Heart left ventricle (tissue), 16 donors: ENCODE measurements around the gene ST7. TPM values are rescaled to one million over a fixed set of nuclear protein-coding genes. Genes with fewer than 3 reads are reported as not detected.
"Not testable (repeated sequence)": the region's sequence is repeated elsewhere in the genome, so short reads cannot be mapped to it uniquely, and the experiment has no call there.

ENCODE experiments used
- ATAC-seq, 4 donors: fragments of 200-7000 bp; cut with Tn5 transposase; one replicate each; pipeline ENCODE4 v1.9.1; 2020 to 2022; ENCODE audit warnings: moderate library complexity in 4 of 4, mild to moderate bottlenecking in 3 of 4, moderate number of reproducible peaks in 1 of 4
- DNase-seq, 5 donors: peaks; one replicate each; pipeline ENCODE4 v3.0.0-alpha.2; 2020
- H3K27ac ChIP-seq, 12 donors: fragments of 200-600 bp; sonication (generic) in 4 of 12; one replicate each; pipeline versions ENCODE4 v1.5.0 to v1.8.0; 2016 to 2022; ENCODE audit warnings: mild to moderate bottlenecking in 2 of 12
- H3K27me3 ChIP-seq, 9 donors: fragments of 200-600 bp; sonication (generic) in 2 of 9; one replicate each; pipeline versions ENCODE4 v1.5.1 to v1.8.0; 2016 to 2022; ENCODE audit warnings: mild to moderate bottlenecking in 3 of 9
- H3K36me3 ChIP-seq, 9 donors: fragments of 200-600 bp; sonication (generic) in 2 of 9; one replicate each; pipeline versions ENCODE4 v1.5.0 to v1.8.0; 2018 to 2022; ENCODE audit warnings: mild to moderate bottlenecking in 2 of 9
- H3K4me1 ChIP-seq, 12 donors: fragments of 200-600 bp; sonication (generic) in 4 of 12; one replicate each; pipeline versions ENCODE4 v1.5.0 to v1.8.0; 2016 to 2022; ENCODE audit warnings: mild to moderate bottlenecking in 3 of 12
- H3K4me3 ChIP-seq, 12 donors: fragments of 200-600 bp; sonication (generic) in 4 of 12; one replicate each; pipeline versions ENCODE4 v1.5.0 to v1.8.0; 2017 to 2022; ENCODE audit warnings: mild to moderate bottlenecking in 9 of 12, moderate library complexity in 4 of 12
- H3K9me3 ChIP-seq, 12 donors: fragments of 200-600 bp; sonication (generic) in 4 of 12; one replicate each; pipeline versions ENCODE4 v1.5.0 to v1.8.0; 2016 to 2022; ENCODE audit warnings: mild to moderate bottlenecking in 1 of 12
- POLR2A ChIP-seq, 2 donors: fragments of 450-650 bp; IDR thresholded peaks; one replicate each; pipeline ENCODE4 v1.6.1; 2017; ENCODE audit warnings: antibody characterized with exemption in 2 of 2, mild to moderate bottlenecking in 2 of 2, moderate library complexity in 2 of 2
- WGBS, 4 donors: extraction: QIAGEN DNeasy Blood & Tissue Kit in 2 of 4; methylation state at CpG; one replicate each; pipeline versions ENCODE4 v1.1.5 to v1.1.7; 2013 to 2018; 5-methylcytosine and 5-hydroxymethylcytosine counted together
- intact Hi-C, 10 donors: fragments of 100-400 bp; cut with DNase I; formaldehyde crosslinking; loops; one replicate each; pipeline versions ENCODE4 v1.11.1 to v1.14.2; 2022
- polyA plus RNA-seq, 2 donors: library from polyadenylated mRNA; stranded (reverse); fragments of 200-250 nt; gene quantifications; one replicate each; pipeline ENCODE4 v1.2.3, GENCODE V29; 2013
- total RNA-seq, 9 donors: library from RNA; depleted of rRNA in 2 of 9; stranded (reverse); fragments of >200 nt in 2 of 9; fragmentation: NEBNext Ultra II Directional in 3 of 9; extraction: Animal tissue kit (Norgen Biotek cat#: 25700) in 3 of 9; gene quantifications; one replicate each; pipeline versions ENCODE4 v1.1.0 to v1.2.4, GENCODE V29; 2016 to 2023
- TF ChIP-seq, protein P1 (sequence below), 12 donors: fragments of 200-600 bp; sonication (generic) in 4 of 12; IDR thresholded peaks; one replicate each; pipeline versions ENCODE4 v1.5.0 to v1.8.0; 2018 to 2022; ENCODE audit warnings: antibody characterized with exemption in 12 of 12, mild to moderate bottlenecking in 5 of 12
- donor health status: ischemic (EF 13 %, LVEDD 7.1; RV severe dilation, severe dysfunction).
- donor health status: healthy with polysubstance abuse.
- donor health status: DM: no; HTN: yes; CAD: no.
- donor health status: DM: no; HTN: no; CAD: no.
- donor health status: ischemic (EF 25% LVEDD 6.9; RV normal size, moderate dysfunction).
- donor health status: ischemic (EF 25% LVEDD 5.7; RV mildly dilated, moderate dysfunction).
- donor health status: healthy.
- donor health status: DM: yes; HTN: yes; CAD: no.
- donor health status: ischemic (EF 35%, LVEDD 5.7; RV mildly dilated, moderate dysfunction).
- donor health status: nonischemic (EF 11% LVEDD 7.7; RV severe dilation, severe dysfunction).
- donor health status: DM: yes; HTN: yes; CAD: no.
- donor health status: PGD.
- donor health status: ischemic (EF 29% LVEDD 5.4; RV normal size, mild dysfunction).
- donor health status: nonischemic (EF 23%, LVEDD 6.1; RV moderate dilation, normal function).

Gene ST7
- total and polyA plus RNA-seq, 11 donors: 16.0 to 41.3 (median 25.5) TPM

- TF ChIP-seq, protein P1, sequence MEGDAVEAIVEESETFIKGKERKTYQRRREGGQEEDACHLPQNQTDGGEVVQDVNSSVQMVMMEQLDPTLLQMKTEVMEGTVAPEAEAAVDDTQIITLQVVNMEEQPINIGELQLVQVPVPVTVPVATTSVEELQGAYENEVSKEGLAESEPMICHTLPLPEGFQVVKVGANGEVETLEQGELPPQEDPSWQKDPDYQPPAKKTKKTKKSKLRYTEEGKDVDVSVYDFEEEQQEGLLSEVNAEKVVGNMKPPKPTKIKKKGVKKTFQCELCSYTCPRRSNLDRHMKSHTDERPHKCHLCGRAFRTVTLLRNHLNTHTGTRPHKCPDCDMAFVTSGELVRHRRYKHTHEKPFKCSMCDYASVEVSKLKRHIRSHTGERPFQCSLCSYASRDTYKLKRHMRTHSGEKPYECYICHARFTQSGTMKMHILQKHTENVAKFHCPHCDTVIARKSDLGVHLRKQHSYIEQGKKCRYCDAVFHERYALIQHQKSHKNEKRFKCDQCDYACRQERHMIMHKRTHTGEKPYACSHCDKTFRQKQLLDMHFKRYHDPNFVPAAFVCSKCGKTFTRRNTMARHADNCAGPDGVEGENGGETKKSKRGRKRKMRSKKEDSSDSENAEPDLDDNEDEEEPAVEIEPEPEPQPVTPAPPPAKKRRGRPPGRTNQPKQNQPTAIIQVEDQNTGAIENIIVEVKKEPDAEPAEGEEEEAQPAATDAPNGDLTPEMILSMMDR (IDR thresholded peaks at IDR 0.05): no peak
- no peak for TF ChIP-seq POLR2A (IDR thresholded peaks at IDR 0.05)
- DNase-seq (no peak), ATAC-seq (no peak)
- Histone ChIP-seq H3K27me3 (peaks cover 0 to 6% (median 0%) of the 10 kb centered on the region in 9 donors), H3K9me3 (peaks cover 0 to 16% (median under 1%) of the 10 kb centered on the region in 12 donors), H3K4me1 (no peaks in the 10 kb centered on the region), H3K27ac (no peak overlapping the region), H3K36me3 (no peaks in the 10 kb centered on the region), H3K4me3 (no peak overlapping the region)
- intact Hi-C loops: loop anchor here in 1 of 10 donors (10.0 kb wide), 1 partner anchor 64 kb away; no protein-coding TSS in a partner anchor
- 85 to 94% (median 90%) methylated on average over 4 of the region's 4 CpGs for WGBS, 4 donors
Measured at GRCh38 chr7:117241088-117241487, 287.8 kb downstream of the ST7 start.

DNA sequence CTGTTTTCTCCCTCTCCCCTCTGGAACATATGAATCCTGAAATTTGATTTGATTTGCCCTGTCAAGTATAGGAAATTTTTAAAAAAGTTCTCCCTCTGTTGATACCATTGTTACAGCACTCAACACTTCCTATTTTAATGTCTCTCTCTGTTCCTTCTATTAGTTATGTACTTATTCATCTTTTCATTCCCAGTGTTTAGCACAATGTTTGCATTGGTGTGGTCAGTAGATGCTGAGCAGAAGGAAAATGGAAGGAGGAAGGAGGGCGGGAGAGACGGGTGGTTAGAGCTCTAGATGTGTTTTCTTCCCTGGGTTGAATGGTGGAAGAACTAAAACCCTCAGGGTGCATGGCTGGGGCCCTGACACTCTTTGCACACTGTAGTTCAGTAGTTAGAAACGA is 290.1 kb downstream of the ST7 start:
- whole genome bisulfite sequencing, 4 donors: 46 to 76% (median 70%) methylated on average over 3 of the region's 3 CpGs
- no peak overlapping the region for H3K27ac ChIP-seq
- no peaks in the 10 kb centered on the region for H3K4me1 ChIP-seq
- DNase-seq: no peak
- peaks cover 0 to 16% (median 0%) of the 10 kb centered on the region in 12 donors for H3K9me3 ChIP-seq
- no peak for ATAC-seq
- intact Hi-C loops: loop anchor here in 1 of 10 donors (10.0 kb wide), 1 partner anchor 61 kb away; no protein-coding TSS in a partner anchor
- no peak overlapping the region for H3K4me3 ChIP-seq
- peaks cover 0 to 6% (median 0%) of the 10 kb centered on the region in 9 donors for H3K27me3 ChIP-seq
- no peak for TF ChIP-seq POLR2A (IDR thresholded peaks at IDR 0.05)
- TF ChIP-seq, protein P1 (IDR thresholded peaks at IDR 0.05): no peak
- H3K36me3 ChIP-seq: no peaks in the 10 kb centered on the region

DNA sequence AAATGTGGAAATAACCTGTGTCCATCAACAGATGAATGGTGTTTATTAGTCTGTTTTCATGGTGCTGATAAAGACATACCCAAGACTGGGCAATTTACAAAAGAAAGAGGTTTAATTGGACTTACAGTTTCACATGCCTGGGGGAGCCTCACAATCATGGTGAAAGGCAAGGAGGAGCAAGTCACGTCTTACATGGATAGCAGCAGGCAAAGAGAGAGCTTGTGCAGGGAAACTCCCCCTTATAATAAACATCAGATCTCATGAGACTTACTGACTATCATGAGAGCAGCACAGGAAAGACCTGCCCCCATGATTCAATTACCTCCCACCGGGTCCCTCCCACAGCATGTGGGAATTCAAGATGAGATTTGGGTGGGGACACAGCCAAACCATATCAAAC is 292.4 kb downstream of the ST7 start:
- WGBS, 4 donors: 74 to 90% (median 83%) methylated on average over 2 of the region's 2 CpGs
- intact Hi-C loops: loop anchor here in 1 of 10 donors (10.0 kb wide), 1 partner anchor 59 kb away; no protein-coding TSS in a partner anchor
- ATAC-seq, H3K36me3 ChIP-seq, H3K4me1 ChIP-seq, DNase-seq, H3K27ac ChIP-seq, H3K4me3 ChIP-seq: not testable (repeated sequence)
- Histone ChIP-seq H3K9me3 (peaks cover 0 to 16% (median 0%) of the 10 kb centered on the region in 12 donors), H3K27me3 (peaks cover 0 to 11% (median 0%) of the 10 kb centered on the region in 9 donors)

DNA sequence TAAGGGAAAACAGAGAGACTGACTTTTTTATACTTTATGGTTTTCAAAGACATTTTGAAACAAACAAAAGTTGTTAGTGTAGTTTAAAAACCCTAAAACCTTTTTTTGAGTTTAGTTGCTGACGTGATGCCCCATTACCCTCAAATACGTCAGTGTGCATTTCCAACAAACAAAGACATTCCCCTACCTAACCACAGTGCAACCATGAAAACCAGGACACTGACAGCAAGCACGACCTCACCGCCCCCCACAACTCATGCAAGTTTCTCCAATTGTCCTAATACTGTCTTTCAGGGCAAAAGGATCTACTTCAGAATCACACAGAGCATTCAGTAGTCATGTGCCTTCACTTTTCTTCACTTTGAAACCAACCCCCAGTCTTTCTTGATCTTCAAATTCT is 294.5 kb downstream of the ST7 start:
- Histone ChIP-seq H3K27ac (no peak overlapping the region), H3K4me3 (no peak overlapping the region), H3K9me3 (peaks cover 0 to 16% (median 0%) of the 10 kb centered on the region in 12 donors), H3K4me1 (no peaks in the 10 kb centered on the region), H3K36me3 (no peaks in the 10 kb centered on the region), H3K27me3 (peaks cover 0 to 5% (median 0%) of the 10 kb centered on the region in 9 donors)
- ATAC-seq (no peak), DNase-seq (no peak)
- intact Hi-C loops: loop anchor here in 1 of 10 donors (10.0 kb wide), 1 partner anchor 57 kb away; no protein-coding TSS in a partner anchor
- TF ChIP-seq POLR2A (IDR thresholded peaks at IDR 0.05): no peak
- TF ChIP-seq, protein P1 (IDR thresholded peaks at IDR 0.05): no peak
- 78 to 85% (median 80%) methylated on average over 4 of the region's 4 CpGs for WGBS, 4 donors

GRCh38 chr7:117248829-117249228 is 295.5 kb downstream of the ST7 start:
- WGBS, 4 donors: 54 to 69% (median 60%) methylated on average over 3 to 5 of the region's 5 CpGs
- intact Hi-C loops: loop anchor here in 1 of 10 donors (10.0 kb wide), 1 partner anchor 56 kb away; no protein-coding TSS in a partner anchor
- no peak for ATAC-seq

More at GRCh38 chr7:117248829-117249228, 295.5 kb downstream of the ST7 start:
- no peak overlapping the region for H3K27ac ChIP-seq
- H3K4me1 ChIP-seq: no peaks in the 10 kb centered on the region
- H3K4me3 ChIP-seq: no peak overlapping the region
- DNase-seq: no peak
- H3K36me3 ChIP-seq: no peaks in the 10 kb centered on the region
- peaks cover 0 to 6% (median 0%) of the 10 kb centered on the region in 9 donors for H3K27me3 ChIP-seq
- peaks cover 0 to 16% (median 0%) of the 10 kb centered on the region in 12 donors for H3K9me3 ChIP-seq
- TF ChIP-seq, protein P1 (IDR thresholded peaks at IDR 0.05): no peak
- no peak for TF ChIP-seq POLR2A (IDR thresholded peaks at IDR 0.05)
